COR-L47 (cell line): ENCODE results near the gene MAT2A.
"Not testable (repeated sequence)": the region's sequence is repeated elsewhere in the genome, so short reads cannot be mapped to it uniquely, and the experiment has no call there.

Experiments
- DNase-seq: peaks from one replicate; lab custom pipeline; 2025; lab: John Stamatoyannopoulos, UW

The MAT2A gene

GRCh38 chr2:85524336-85524908, 14.5 kb upstream of the MAT2A start:
- no peak for DNase-seq

GRCh38 chr2:85525029-85525428, 13.9 kb upstream of the MAT2A start:
- DNase-seq: no peak

- DNase-seq: no peak
Measured at GRCh38 chr2:85525567-85525966, 13.4 kb upstream of the MAT2A start.

GRCh38 chr2:85527787-85528186, 11.2 kb upstream of the MAT2A start:
- no peak for DNase-seq

- DNase-seq: no peak
Measured at GRCh38 chr2:85528355-85528754, 10.6 kb upstream of the MAT2A start.

- no peak for DNase-seq
Measured at GRCh38 chr2:85529809-85530208, 9.2 kb upstream of the MAT2A start.

- no peak for DNase-seq
Measured at GRCh38 chr2:85531589-85531988, 7.4 kb upstream of the MAT2A start.

- DNase-seq: no peak
Measured at GRCh38 chr2:85534099-85534498, 4.9 kb upstream of the MAT2A start.

GRCh38 chr2:85534881-85535280, 4.1 kb upstream of the MAT2A start:
- DNase-seq: no peak

GRCh38 chr2:85536479-85536878, 2.5 kb upstream of the MAT2A start:
- DNase-seq: no peak

- peak; percentile 82 for DNase-seq
Measured at GRCh38 chr2:85537600-85538506, 1.1 kb upstream of the MAT2A start.

GRCh38 chr2:85539361-85540132, 579 bp downstream of the MAT2A start:
- DNase-seq: peak; percentile 68

GRCh38 chr2:85540133-85540648, 1.2 kb downstream of the MAT2A start:
- no peak for DNase-seq

GRCh38 chr2:85541262-85541661, 2.3 kb downstream of the MAT2A start:
- DNase-seq: no peak

GRCh38 chr2:85541753-85542457, 2.9 kb downstream of the MAT2A start:
- no peak for DNase-seq

GRCh38 chr2:85542777-85543176, 3.8 kb downstream of the MAT2A start:
- no peak for DNase-seq

- DNase-seq: not testable (repeated sequence)
Measured at GRCh38 chr2:85544254-85544691, 5.3 kb downstream of the MAT2A start.

GRCh38 chr2:85544915-85545779, 6.2 kb downstream of the MAT2A start:
- not testable (repeated sequence) for DNase-seq

- DNase-seq: no peak
Measured at GRCh38 chr2:85545780-85546240, 6.8 kb downstream of the MAT2A start.

- no peak for DNase-seq
Measured at GRCh38 chr2:85547089-85547858, 8.3 kb downstream of the MAT2A start.
